Natural killer cell (primary cell): ENCODE data around the gene FADS6. TPM values are rescaled to one million over a fixed set of nuclear protein-coding genes. Genes with fewer than 3 reads are reported as not detected.
A peak's percentile ranks its signal among the peaks of the same experiment; 100 is the strongest.

ENCODE experiments used
- ATAC-seq, 3 donors: fragments of 150-1000 bp in 2 of 3; fragments of 200-7000 bp in 1 of 3; cut with Tn5 transposase; 1 replicate in 1 of 3; 2 replicates in 2 of 3; pipeline ENCODE4 v1.10.0; 2021; ENCODE audit warnings: mild to moderate bottlenecking in 2 of 3, moderate library complexity in 2 of 3
- DNase-seq, 2 donors: peaks; one replicate each; pipeline versions ENCODE4 v3.0.0 to v3.0.0-alpha.2; 2013 to 2021; ENCODE audit warnings: mixed read lengths in 1 of 2
- H3K27ac ChIP-seq: one replicate; pipeline ENCODE4 v1.5.1; 2013; ENCODE audit warnings: mild to moderate bottlenecking, low read length
- H3K27me3 ChIP-seq: one replicate; pipeline ENCODE4 v1.6.1; 2013; ENCODE audit warnings: low read length; ENCODE audit not compliant: control insufficient read depth, insufficient read depth
- H3K36me3 ChIP-seq: one replicate; pipeline ENCODE4 v1.6.1; 2013; ENCODE audit warnings: low read length; ENCODE audit not compliant: control insufficient read depth, insufficient read depth
- H3K4me1 ChIP-seq: one replicate; pipeline ENCODE4 v1.6.1; 2013; ENCODE audit warnings: low read length; ENCODE audit not compliant: control insufficient read depth, insufficient read depth
- H3K4me3 ChIP-seq: one replicate; pipeline ENCODE4 v1.5.1; 2013; ENCODE audit warnings: low read length
- H3K9me3 ChIP-seq: one replicate; pipeline ENCODE4 v1.6.1; 2013; ENCODE audit warnings: low read length; ENCODE audit not compliant: control insufficient read depth, insufficient read depth
- H3K27ac Mint-ChIP-seq, 2 donors: one replicate each; pipeline ENCODE4 v1.8.0; 2022; ENCODE audit warnings: mild to moderate bottlenecking in 2 of 2, mixed read lengths in 2 of 2, moderate library complexity in 1 of 2
- H3K27me3 Mint-ChIP-seq, 2 donors: one replicate each; pipeline ENCODE4 v1.8.0; 2022; ENCODE audit warnings: low read depth in 2 of 2, mixed read lengths in 2 of 2
- H3K36me3 Mint-ChIP-seq: one replicate; pipeline ENCODE4 v1.8.0; 2022; ENCODE audit warnings: mixed read lengths
- H3K4me1 Mint-ChIP-seq, 2 donors: one replicate each; pipeline ENCODE4 v1.8.0; 2022; ENCODE audit warnings: mixed read lengths in 2 of 2
- H3K4me3 Mint-ChIP-seq: one replicate; pipeline ENCODE4 v1.8.0; 2022; ENCODE audit warnings: mild to moderate bottlenecking, moderate library complexity, mixed read lengths
- H3K9me3 Mint-ChIP-seq, 2 donors: one replicate each; pipeline ENCODE4 v1.8.0; 2022; ENCODE audit warnings: mixed read lengths in 2 of 2
- CTCF ChIP-seq: fragments of 200-600 bp; IDR thresholded peaks from one replicate; pipeline ENCODE4 v1.8.0; 2022; ENCODE audit warnings: antibody characterized with exemption
- WGBS: methylation state at CpG from one replicate; pipeline ENCODE4 v1.1.7; 2013; ENCODE audit warnings: missing lambda C conversion rate; ENCODE audit not compliant: insufficient coverage; 5-methylcytosine and 5-hydroxymethylcytosine counted together
- intact Hi-C: fragments of 100-400 bp; cut with micrococcal nuclease; formaldehyde crosslinking; loops from one replicate; pipeline ENCODE4 v1.14.2; 2022
- total RNA-seq, 4 donors: library from RNA; stranded (reverse); fragments of 120-200 nt in 1 of 4; gene quantifications; one replicate each; pipeline versions ENCODE4 v1.2.3 to v1.2.4, GENCODE V29; 2013 to 2022

FADS6 gene
- total RNA-seq, 3 donors from 2014 or later (not counting 1 experiment from before 2014, with no cell fraction given): not detected

GRCh38 chr17:74863420-74864296 lies 29.8 kb downstream of the FADS6 start:
- no peak for TF ChIP-seq CTCF
- Histone ChIP-seq H3K4me3 (no peak overlapping the region), H3K36me3 (no peaks in the 10 kb centered on the region), H3K9me3 (no peaks in the 10 kb centered on the region), H3K27me3 (peaks cover 29% of the 10 kb centered on the region), H3K4me1 (peaks cover 30% of the 10 kb centered on the region), H3K27ac (no peak overlapping the region)
- no peak for ATAC-seq
- H3K36me3 Mint-ChIP-seq: no peaks in the 10 kb centered on the region
- H3K4me3 Mint-ChIP-seq: peak overlapping the region; percentile 25
- 95% methylated on average over 24 of the region's 25 CpGs for WGBS
- no peaks in the 10 kb centered on the region for H3K9me3 Mint-ChIP-seq
- H3K27ac Mint-ChIP-seq: no peak overlapping the region
- intact Hi-C loops: loop anchor here (2.0 kb wide), 1 partner anchor 73 kb away; no protein-coding TSS in a partner anchor
- DNase-seq: no peak
- peaks cover 7 to 30% of the 10 kb centered on the region in 2 donors for H3K27me3 Mint-ChIP-seq
- peaks cover 6 to 31% of the 10 kb centered on the region in 2 donors for H3K4me1 Mint-ChIP-seq

DNA sequence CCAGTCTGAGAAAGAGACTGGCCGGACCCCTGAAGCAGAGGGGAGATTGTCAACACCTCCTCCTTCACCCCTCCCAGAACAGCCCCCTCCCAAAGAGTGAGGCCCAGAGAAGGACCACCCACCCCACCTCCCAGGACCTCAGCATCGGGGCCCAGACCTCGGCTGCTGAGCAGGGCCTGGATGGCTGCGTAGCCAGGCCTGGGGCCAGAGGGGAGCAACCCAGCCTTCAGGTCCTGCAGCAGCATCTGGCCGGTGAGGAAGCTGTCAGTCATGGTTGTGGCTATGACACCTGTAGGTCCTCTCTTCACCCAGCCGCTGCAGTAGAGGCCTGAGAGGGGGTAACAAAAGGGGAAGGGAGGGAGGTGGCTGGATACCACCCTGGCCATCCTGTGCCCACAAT lies 30.5 kb downstream of the FADS6 start:
- DNase-seq (no peak), ATAC-seq (no peak)
- Mint-ChIP-seq H3K4me1 (peaks cover 6 to 31% of the 10 kb centered on the region in 2 donors), H3K9me3 (no peaks in the 10 kb centered on the region), H3K27me3 (peaks cover 15 to 34% of the 10 kb centered on the region in 2 donors), H3K36me3 (no peaks in the 10 kb centered on the region), H3K4me3 (no peak overlapping the region), H3K27ac (no peak overlapping the region)
- WGBS: 64% methylated on average over 6 of the region's 6 CpGs
- Histone ChIP-seq H3K4me1 (peaks cover 30% of the 10 kb centered on the region), H3K27ac (no peak overlapping the region), H3K9me3 (no peaks in the 10 kb centered on the region), H3K4me3 (no peak overlapping the region), H3K36me3 (no peaks in the 10 kb centered on the region), H3K27me3 (peaks cover 30% of the 10 kb centered on the region)
- intact Hi-C loops: loop anchor here (2.0 kb wide), 1 partner anchor 72 kb away; no protein-coding TSS in a partner anchor
- TF ChIP-seq CTCF: no peak

DNA sequence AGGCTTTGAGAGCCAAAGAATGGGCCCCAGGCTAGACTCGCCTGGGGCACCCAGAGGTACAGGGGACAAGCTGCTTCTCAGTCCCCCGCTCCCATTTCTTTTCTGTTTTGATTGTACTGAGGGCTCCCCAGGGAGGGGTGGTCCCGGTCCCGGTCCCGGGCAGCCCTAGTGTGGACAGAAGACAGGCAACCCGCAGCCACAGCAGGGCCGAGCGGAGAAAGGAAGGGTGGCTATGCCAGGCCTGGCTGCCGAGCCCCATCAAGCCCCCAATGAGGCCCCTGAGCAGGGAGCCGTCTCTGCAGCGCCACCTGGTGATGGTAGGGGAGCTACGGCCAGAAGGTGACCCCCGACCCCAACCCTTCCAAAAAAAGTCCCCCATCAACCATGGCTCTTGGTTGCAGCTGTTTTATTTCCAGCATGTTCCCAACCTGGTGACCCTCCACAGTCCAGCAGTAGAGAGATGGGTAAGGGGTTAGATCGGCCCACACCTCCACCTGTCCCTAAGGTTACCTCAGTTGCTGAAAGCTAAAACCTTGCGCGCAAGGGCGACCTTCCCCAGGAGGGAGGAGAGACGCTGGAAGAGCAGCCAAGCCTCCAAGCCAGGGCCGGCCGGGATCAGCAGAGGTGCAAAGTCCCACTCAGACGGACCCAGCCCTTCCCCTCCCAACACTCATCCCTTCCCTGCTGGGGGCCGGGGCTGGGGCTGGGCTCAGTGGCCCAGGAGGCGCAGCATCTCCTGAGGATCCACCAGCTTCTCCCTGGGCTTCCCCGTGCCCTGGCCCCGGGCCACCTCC lies 31.1 kb downstream of the FADS6 start:
- Mint-ChIP-seq H3K27me3 (peaks cover 21 to 39% of the 10 kb centered on the region in 2 donors), H3K36me3 (no peaks in the 10 kb centered on the region), H3K27ac (no peak overlapping the region), H3K4me1 (peaks cover 6 to 31% of the 10 kb centered on the region in 2 donors), H3K4me3 (peak overlapping the region; percentile 40), H3K9me3 (no peaks in the 10 kb centered on the region)
- TF ChIP-seq CTCF: peak; percentile 63
- ATAC-seq (peak; percentile 56 to 63 (median 60)), DNase-seq (peak; percentile 53 to 85)
- Histone ChIP-seq H3K4me1 (peaks cover 30% of the 10 kb centered on the region), H3K4me3 (no peak overlapping the region), H3K36me3 (no peaks in the 10 kb centered on the region), H3K9me3 (no peaks in the 10 kb centered on the region), H3K27me3 (peaks cover 32% of the 10 kb centered on the region), H3K27ac (no peak overlapping the region)
- WGBS: 49% methylated on average over 24 of the region's 25 CpGs
- intact Hi-C loops: loop anchor here (2.0 kb wide), 1 partner anchor 72 kb away; no protein-coding TSS in a partner anchor
